ENCODE data around the gene HEPN1. TPM values are rescaled to one million over a fixed set of nuclear protein-coding genes. Genes with fewer than 3 reads are reported as not detected.

The HEPN1 gene
- total RNA-seq: not detected

- no peak within 1 kb of the TSS for H3K27ac Mint-ChIP-seq
- no peak within 1 kb of the TSS for H3K4me3 Mint-ChIP-seq
- peaks cover 2% of the 10 kb centered on the region for H3K4me1 Mint-ChIP-seq
- H3K9me3 Mint-ChIP-seq: no peaks in the 10 kb centered on the region
- POLR2A ChIA-PET: no interaction called here
- H3K27me3 Mint-ChIP-seq: peaks cover 22% of the 10 kb centered on the region
- CTCF ChIA-PET: interaction anchor here (1.1 kb wide), 1 partner anchor 42 kb away, joined by 4 read pairs; no protein-coding TSS in a partner anchor
- H3K36me3 Mint-ChIP-seq (ENCODE audit: low read depth): no peaks in the 10 kb centered on the region
- no peak for DNase-seq
These were observed at the start of gene HEPN1 for GRCh38 chr11:124918950-124919349. Gene HEPN1, plus strand, starts transcription at chr11:124919250.

GRCh38 chr11:124869331-124869730, 49.7 kb upstream of the HEPN1 start:
- Mint-ChIP-seq H3K4me1 (peaks cover 14% of the 10 kb centered on the region), H3K4me3 (no peak overlapping the region), H3K27me3 (peaks cover 95% of the 10 kb centered on the region), H3K27ac (no peak overlapping the region), H3K9me3 (no peaks in the 10 kb centered on the region), H3K36me3 (ENCODE audit: low read depth) (no peaks in the 10 kb centered on the region)
- DNase-seq: no peak
- ChIA-PET POLR2A (no interaction called here), CTCF (no interaction called here)

GRCh38 chr11:124869856-124870387, 49.1 kb upstream of the HEPN1 start:
- H3K36me3 Mint-ChIP-seq (ENCODE audit: low read depth): no peaks in the 10 kb centered on the region
- H3K4me3 Mint-ChIP-seq: no peak overlapping the region
- ChIA-PET CTCF (no interaction called here), POLR2A (no interaction called here)
- H3K27ac Mint-ChIP-seq: no peak overlapping the region
- DNase-seq: no peak
- H3K4me1 Mint-ChIP-seq: peaks cover 14% of the 10 kb centered on the region
- H3K27me3 Mint-ChIP-seq: peaks cover 93% of the 10 kb centered on the region
- no peaks in the 10 kb centered on the region for H3K9me3 Mint-ChIP-seq

- ChIA-PET POLR2A (no interaction called here), CTCF (interaction anchor here (1.8 kb wide), 1 partner anchor 11 kb away, joined by 4 read pairs; no protein-coding TSS in a partner anchor)
- H3K4me3 Mint-ChIP-seq: no peak overlapping the region
- H3K27me3 Mint-ChIP-seq: peaks cover 95% of the 10 kb centered on the region
- no peak for DNase-seq
- no peak overlapping the region for H3K27ac Mint-ChIP-seq
- H3K36me3 Mint-ChIP-seq (ENCODE audit: low read depth): no peaks in the 10 kb centered on the region
- no peaks in the 10 kb centered on the region for H3K9me3 Mint-ChIP-seq
- peaks cover 14% of the 10 kb centered on the region for H3K4me1 Mint-ChIP-seq
These were observed 48.6 kb upstream of the HEPN1 start for GRCh38 chr11:124870430-124870829.

GRCh38 chr11:124872280-124872679, 46.8 kb upstream of the HEPN1 start:
- no peak overlapping the region for H3K4me3 Mint-ChIP-seq
- no peaks in the 10 kb centered on the region for H3K9me3 Mint-ChIP-seq
- H3K4me1 Mint-ChIP-seq: peaks cover 22% of the 10 kb centered on the region
- H3K36me3 Mint-ChIP-seq (ENCODE audit: low read depth): no peaks in the 10 kb centered on the region
- H3K27me3 Mint-ChIP-seq: peaks cover 83% of the 10 kb centered on the region
- POLR2A ChIA-PET: no interaction called here
- no peak overlapping the region for H3K27ac Mint-ChIP-seq
- DNase-seq: no peak
- CTCF ChIA-PET: interaction anchor here (1.8 kb wide), 1 partner anchor 9 kb away, joined by 4 read pairs; no protein-coding TSS in a partner anchor

- Mint-ChIP-seq H3K27me3 (peaks cover 78% of the 10 kb centered on the region), H3K4me3 (no peak overlapping the region), H3K27ac (no peak overlapping the region), H3K9me3 (no peaks in the 10 kb centered on the region), H3K4me1 (peaks cover 26% of the 10 kb centered on the region), H3K36me3 (ENCODE audit: low read depth) (no peaks in the 10 kb centered on the region)
- DNase-seq: no peak
- CTCF ChIA-PET: no interaction called here
- POLR2A ChIA-PET: no interaction called here
These were observed 46.3 kb upstream of the HEPN1 start for GRCh38 chr11:124872741-124873140.

GRCh38 chr11:124873951-124874350, 45.1 kb upstream of the HEPN1 start:
- no peak overlapping the region for H3K27ac Mint-ChIP-seq
- no peak overlapping the region for H3K4me3 Mint-ChIP-seq
- ChIA-PET POLR2A (no interaction called here), CTCF (no interaction called here)
- no peak for DNase-seq
- no peaks in the 10 kb centered on the region for H3K36me3 Mint-ChIP-seq (ENCODE audit: low read depth)
- no peaks in the 10 kb centered on the region for H3K9me3 Mint-ChIP-seq
- peaks cover 23% of the 10 kb centered on the region for H3K4me1 Mint-ChIP-seq
- peaks cover 66% of the 10 kb centered on the region for H3K27me3 Mint-ChIP-seq

- Mint-ChIP-seq H3K27ac (no peak overlapping the region), H3K9me3 (no peaks in the 10 kb centered on the region), H3K36me3 (ENCODE audit: low read depth) (no peaks in the 10 kb centered on the region), H3K4me1 (peaks cover 20% of the 10 kb centered on the region), H3K4me3 (no peak overlapping the region), H3K27me3 (peaks cover 58% of the 10 kb centered on the region)
- CTCF ChIA-PET: no interaction called here
- DNase-seq: no peak
- POLR2A ChIA-PET: no interaction called here
These were observed 44.3 kb upstream of the HEPN1 start for GRCh38 chr11:124874571-124875255.

- H3K36me3 Mint-ChIP-seq (ENCODE audit: low read depth): no peaks in the 10 kb centered on the region
- peaks cover 20% of the 10 kb centered on the region for H3K4me1 Mint-ChIP-seq
- H3K4me3 Mint-ChIP-seq: peak overlapping the region; percentile 25
- H3K9me3 Mint-ChIP-seq: no peaks in the 10 kb centered on the region
- no peak for DNase-seq
- ChIA-PET CTCF (interaction anchor here (1.3 to 2.0 kb wide), 13 partner anchors 9 to 267 kb away, joined by 3 to 22 read pairs (median 6); partner anchors contain the start of genes CCDC15, ROBO3, SIAE and SPA17), POLR2A (interaction anchor here (1.7 kb wide), 1 partner anchor 9 kb away, joined by 7 read pairs; no protein-coding TSS in a partner anchor)
- no peak overlapping the region for H3K27ac Mint-ChIP-seq
- peaks cover 51% of the 10 kb centered on the region for H3K27me3 Mint-ChIP-seq
These were observed 43.6 kb upstream of the HEPN1 start for GRCh38 chr11:124875401-124875800.

- H3K27ac Mint-ChIP-seq: peak overlapping the region; percentile 59
- H3K27me3 Mint-ChIP-seq: peaks cover 44% of the 10 kb centered on the region
- peaks cover 20% of the 10 kb centered on the region for H3K4me1 Mint-ChIP-seq
- DNase-seq: peak; percentile 84
- peak overlapping the region; percentile 79 for H3K4me3 Mint-ChIP-seq
- CTCF ChIA-PET: interaction anchor here (0.6 to 2.0 kb wide), 48 partner anchors 9 to 268 kb away, joined by 3 to 22 read pairs (median 5); partner anchors contain the start of genes CCDC15, HEPN1, ROBO3 and ROBO4
- POLR2A ChIA-PET: interaction anchor here (1.2 to 1.7 kb wide), 4 partner anchors 10 to 79 kb away, joined by 5 to 10 read pairs (median 7); partner anchors contain the start of gene CCDC15
- no peaks in the 10 kb centered on the region for H3K36me3 Mint-ChIP-seq (ENCODE audit: low read depth)
- no peaks in the 10 kb centered on the region for H3K9me3 Mint-ChIP-seq
These were observed 42.9 kb upstream of the HEPN1 start for GRCh38 chr11:124875943-124876817.

GRCh38 chr11:124876818-124877630, 42.0 kb upstream of the HEPN1 start:
- peak overlapping the region; percentile 79 for H3K4me3 Mint-ChIP-seq
- H3K27ac Mint-ChIP-seq: peak overlapping the region; percentile 59
- H3K4me1 Mint-ChIP-seq: peaks cover 20% of the 10 kb centered on the region
- no peak for DNase-seq
- no peaks in the 10 kb centered on the region for H3K9me3 Mint-ChIP-seq
- ChIA-PET POLR2A (interaction anchor here (1.2 to 1.7 kb wide), 4 partner anchors 11 to 78 kb away, joined by 5 to 10 read pairs (median 7); partner anchors contain the start of gene CCDC15), CTCF (interaction anchor here (0.6 to 2.0 kb wide), 48 partner anchors 8 to 267 kb away, joined by 3 to 22 read pairs (median 5); partner anchors contain the start of genes CCDC15, HEPN1, ROBO3 and ROBO4)
- H3K36me3 Mint-ChIP-seq (ENCODE audit: low read depth): no peaks in the 10 kb centered on the region
- peaks cover 36% of the 10 kb centered on the region for H3K27me3 Mint-ChIP-seq

GRCh38 chr11:124877631-124877909, 41.5 kb upstream of the HEPN1 start:
- Mint-ChIP-seq H3K27ac (no peak overlapping the region), H3K27me3 (peaks cover 30% of the 10 kb centered on the region), H3K36me3 (ENCODE audit: low read depth) (no peaks in the 10 kb centered on the region), H3K4me1 (peaks cover 20% of the 10 kb centered on the region), H3K9me3 (no peaks in the 10 kb centered on the region), H3K4me3 (peak overlapping the region; percentile 79)
- POLR2A ChIA-PET: interaction anchor here (0.7 kb wide), 1 partner anchor 77 kb away, joined by 3 read pairs; the partner anchor contains the start of gene CCDC15
- DNase-seq: no peak
- CTCF ChIA-PET: interaction anchor here (0.6 to 2.0 kb wide), 3 partner anchors 41 to 206 kb away, joined by 3 to 4 read pairs (median 3); no protein-coding TSS in a partner anchor
